GM18517 (cell line): ENCODE measurements around the gene TNFAIP2.
"Not testable (repeated sequence)": the region's sequence is repeated elsewhere in the genome, so short reads cannot be mapped to it uniquely, and the experiment has no call there.

Experiments used
- ATAC-seq: cut with Tn5 transposase; IDR thresholded peaks from one replicate; pipeline ENCODE4 v1.9.1; 2021; ENCODE audit warnings: mild to moderate bottlenecking, moderate library complexity; ENCODE audit not compliant: unreplicated experiment

TNFAIP2 gene

DNA sequence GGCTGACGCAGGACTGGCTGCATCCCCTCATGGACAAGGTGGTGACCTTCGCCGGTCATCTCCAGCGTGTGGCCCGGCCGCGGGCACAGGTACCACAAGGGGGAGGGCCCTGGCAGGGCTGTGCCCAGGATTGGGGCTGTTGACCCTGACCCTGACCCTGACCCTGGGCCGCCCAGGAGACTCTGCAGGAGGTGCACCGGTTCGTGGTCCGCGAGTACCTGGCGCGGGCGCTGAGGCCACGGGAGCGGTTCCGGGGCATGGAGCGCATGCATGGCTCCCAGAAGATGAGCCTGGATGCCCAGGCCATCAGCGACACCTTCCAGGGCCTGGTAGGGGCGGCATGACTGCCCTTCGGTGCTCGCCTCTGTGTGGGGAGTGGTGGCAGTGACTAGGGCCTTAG, 15.8 kb upstream of the TNFAIP2 start:
- ATAC-seq: no peak

DNA sequence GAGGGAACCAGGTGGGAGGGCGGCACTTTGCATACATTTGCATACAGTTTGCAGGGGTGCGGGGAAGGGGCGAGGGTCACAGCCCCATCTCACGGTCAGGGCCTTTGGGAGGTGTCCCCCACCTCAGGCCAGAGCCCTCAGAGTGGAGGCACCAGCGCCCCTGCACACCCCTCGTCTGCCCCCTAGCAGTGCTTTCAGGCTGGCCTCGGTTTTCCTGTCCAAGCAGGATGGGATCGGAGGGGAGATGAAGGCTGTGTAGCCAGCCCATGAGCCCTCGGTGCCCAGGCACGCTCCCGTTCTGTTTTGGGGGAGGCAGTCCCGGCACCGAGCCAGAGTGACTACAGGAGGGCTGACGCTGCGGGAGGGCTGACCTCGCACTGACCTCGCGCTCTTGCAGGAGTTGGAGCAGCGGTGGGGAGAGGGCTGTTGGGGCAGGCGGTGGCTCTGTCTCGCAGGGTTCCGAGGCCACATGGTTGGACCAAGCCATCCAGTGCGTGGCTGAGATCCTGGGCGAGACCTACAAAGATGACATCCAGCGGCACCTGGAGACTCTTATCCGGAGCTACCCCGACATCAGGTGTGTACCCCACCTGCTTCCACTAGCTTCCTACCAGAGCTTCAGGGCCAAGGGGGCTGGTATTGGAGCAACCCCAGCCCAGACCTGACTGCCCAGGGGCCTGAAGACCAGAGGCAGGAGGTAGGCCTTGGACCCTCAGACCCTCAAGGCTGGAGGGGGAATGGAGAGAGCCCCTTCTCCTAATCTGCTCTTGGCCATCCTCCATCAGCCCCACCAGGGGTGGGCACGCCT, 15.1 kb upstream of the TNFAIP2 start:
- no peak for ATAC-seq

DNA sequence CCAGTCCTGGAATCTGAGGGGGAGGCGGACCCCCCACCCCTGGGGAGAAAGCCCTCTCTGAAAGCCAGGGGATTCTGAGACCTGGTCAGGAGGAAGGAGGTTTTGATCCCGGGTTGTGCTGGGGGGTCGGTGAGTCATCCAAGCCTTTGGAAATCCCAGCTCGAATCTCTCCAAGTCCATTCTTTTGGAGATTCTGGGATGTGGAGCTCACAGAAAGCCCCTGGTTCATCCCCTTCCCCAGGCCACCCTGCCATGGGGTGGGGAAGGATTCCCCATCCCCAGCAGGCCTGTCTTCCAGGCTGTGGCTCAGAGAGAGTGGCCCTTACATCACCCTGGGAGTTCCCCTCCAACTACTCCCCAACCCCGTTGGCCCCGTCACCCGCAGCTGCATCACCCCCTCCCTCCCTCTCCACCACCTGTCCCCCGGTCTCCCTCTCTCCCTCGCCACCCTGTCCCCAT, 14.5 kb upstream of the TNFAIP2 start:
- ATAC-seq: no peak

DNA sequence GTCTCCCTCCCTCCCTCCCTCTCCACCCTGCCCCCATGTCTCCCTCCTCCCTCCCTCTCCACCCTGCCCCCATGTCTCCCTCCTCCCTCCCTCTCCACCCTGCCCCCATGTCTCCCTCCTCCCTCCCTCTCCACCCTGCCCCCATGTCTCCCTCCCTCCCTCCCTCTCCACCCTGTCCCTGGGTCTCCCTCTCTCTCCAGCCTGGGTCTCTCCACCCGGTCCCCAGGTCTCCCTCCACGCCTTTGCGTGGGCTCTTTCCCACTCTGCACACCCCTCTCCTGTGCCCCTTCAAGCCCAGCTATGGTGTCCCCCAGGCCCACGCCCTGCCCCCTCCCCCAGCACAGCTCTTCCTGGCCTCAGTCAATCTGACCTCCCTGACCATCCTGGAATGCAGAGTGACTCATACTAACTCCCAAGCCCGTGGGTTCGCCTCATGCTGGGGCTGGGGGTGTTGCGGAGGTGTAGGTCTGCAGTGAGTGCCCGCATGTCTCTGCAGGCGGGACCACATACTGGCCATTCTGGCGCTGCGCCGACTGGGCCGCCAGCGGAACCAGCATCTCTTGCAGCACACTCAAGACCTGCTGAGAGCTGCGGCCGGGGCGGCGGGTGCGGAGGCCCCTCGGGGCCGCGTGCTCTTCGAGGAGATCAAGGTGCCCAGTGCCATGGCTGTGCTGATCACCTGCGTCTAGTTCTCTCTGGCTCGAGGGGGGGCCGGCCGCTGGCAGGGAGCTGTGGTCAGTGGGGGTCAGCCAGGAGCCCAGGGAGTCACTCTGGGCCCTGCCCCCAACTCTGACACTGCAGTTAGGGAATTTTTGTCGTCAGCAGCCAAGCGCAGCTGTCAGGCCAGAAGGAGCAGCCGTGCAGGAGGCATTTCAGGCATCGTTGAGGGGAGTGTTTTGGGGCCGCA, 13.5 kb upstream of the TNFAIP2 start:
- ATAC-seq: no peak

DNA sequence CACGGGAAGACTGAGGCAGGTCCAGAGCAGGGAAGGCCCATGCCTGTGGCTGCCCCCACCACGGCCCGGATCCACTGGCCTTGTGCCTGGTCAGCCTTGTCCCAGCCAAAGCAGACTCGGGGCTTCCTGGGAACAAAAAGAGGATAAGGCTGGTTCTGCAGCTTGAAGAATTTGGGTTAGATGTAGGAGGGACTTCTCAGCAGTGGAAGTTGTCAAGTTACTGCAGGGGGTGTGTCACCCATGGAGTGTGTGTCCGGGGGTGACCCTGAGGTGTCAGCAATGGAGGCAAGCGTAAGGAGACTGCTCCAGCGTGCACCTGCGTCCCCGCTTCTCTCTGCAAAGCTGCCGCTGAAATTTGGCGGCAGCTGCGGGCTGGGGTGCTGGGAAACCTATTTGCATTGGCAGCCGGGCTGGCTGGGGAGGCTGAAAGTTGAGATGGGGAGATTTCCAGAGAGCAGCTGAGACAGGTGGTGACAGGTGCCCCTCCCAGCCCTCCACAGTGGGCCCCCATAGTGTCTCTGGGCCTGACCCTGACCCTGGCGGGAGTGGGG, 12.5 kb upstream of the TNFAIP2 start:
- no peak for ATAC-seq

DNA sequence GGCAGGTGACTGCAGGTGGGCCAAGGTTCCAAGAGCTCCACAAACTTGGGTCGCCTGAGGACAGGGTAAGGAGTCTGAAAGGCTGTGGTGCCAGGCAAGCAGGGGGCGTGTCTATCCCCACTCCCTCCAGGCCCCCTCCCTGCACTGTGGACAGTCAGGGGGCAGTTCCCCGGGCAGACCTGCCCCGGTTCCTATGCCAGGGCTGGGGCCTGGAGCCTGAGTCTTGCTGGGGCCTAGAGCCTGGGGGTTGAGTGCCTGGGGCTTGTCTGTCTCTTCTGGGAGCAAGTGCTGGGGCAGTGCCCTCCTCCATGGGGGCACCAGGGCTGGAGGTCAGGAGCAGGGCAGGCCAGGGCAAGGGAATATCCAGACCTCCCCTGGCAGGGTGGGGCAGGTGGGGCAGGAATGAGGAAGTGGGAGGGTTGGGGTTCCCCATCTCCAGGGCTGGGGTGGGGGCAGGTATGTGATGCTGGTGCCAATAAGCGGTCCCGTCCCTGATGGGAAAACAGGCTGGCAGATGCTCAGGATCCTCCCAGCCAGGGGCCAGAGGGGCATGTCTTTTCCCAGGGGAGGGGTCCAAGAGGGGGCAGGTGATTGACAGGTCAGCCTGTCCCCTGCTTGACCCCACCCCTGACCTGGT, 11.9 kb upstream of the TNFAIP2 start:
- ATAC-seq: no peak

DNA sequence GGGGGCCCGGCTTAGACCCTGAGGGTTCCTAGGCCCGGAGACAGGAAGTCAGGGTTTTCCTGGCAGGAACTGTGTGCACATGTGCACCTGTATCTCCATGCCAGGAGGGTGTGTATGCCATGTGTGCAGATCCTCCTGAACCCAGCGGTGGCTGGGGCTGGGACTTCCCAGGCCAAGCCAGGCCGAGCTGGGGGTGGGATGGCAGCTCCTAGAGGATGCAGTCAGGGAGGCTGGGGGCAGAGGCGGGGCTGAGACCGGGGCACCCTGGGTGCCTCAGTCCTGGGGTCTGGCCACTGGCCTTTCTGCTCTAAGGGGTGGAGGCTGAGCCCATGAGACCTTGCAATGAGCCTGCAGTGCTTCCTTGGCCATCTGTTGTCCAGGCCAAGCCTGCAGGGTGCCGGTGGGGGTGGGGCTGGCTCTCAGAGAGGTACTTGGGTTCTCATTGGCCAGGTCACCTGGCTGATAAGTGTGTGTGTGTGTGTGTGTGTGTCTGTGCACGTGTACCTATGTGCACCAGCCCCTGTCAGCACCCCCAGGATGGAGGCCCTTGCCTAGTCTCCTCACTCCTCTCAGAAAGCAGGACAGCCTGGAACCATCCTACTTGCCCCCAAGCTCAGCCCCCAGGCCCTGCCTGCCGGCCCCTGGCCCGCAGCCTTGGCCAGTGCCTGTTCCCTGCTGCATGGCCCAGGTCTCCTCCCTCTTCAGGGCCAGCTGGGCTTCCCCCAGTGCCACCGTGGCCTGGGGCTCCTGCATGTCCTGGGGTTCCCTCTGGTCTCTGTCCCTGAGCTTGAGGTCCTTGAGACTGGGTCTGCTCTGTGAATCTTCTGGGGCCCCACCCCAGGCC, 10.6 kb upstream of the TNFAIP2 start:
- no peak for ATAC-seq

DNA sequence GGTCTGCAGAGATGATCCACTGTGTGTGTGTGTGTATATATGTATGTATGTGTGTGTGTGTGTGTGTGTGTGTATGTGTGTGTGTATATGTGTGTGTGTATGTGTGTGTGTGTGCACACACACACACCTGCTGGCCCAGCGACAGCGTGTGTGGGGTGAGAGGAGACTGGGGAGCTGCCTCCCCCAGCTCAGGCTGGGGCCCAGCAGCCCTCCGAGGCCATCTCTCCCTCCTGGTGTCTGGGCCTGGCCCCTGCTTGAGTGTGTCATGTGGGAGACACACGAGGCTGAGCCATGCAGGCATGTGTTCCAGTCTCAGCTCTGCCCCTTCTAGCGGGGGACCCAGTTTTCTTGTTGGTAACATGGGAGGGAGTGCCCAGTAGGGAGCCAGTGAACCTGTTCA, 10.0 kb upstream of the TNFAIP2 start:
- ATAC-seq: no peak

DNA sequence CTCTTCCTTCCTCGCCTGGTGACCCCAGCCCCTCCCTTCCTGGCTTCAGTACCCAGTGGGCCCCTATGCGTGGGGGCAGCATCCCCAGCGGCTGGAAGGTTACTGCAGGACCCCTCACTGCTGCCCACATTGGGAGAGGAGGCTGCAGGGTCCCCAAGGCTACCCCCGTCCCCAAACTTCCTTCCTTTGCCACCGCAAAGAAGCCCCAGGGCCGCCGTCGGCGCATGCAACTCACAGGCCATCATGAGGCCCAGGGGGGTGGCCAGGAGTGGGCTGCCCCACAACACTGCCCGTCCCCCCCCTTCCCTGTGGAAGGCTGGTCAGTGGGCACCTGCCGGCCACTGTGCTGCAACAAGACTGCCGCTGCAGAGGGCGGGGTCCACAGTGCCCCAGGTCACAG, 9.5 kb upstream of the TNFAIP2 start:
- ATAC-seq: no peak

DNA sequence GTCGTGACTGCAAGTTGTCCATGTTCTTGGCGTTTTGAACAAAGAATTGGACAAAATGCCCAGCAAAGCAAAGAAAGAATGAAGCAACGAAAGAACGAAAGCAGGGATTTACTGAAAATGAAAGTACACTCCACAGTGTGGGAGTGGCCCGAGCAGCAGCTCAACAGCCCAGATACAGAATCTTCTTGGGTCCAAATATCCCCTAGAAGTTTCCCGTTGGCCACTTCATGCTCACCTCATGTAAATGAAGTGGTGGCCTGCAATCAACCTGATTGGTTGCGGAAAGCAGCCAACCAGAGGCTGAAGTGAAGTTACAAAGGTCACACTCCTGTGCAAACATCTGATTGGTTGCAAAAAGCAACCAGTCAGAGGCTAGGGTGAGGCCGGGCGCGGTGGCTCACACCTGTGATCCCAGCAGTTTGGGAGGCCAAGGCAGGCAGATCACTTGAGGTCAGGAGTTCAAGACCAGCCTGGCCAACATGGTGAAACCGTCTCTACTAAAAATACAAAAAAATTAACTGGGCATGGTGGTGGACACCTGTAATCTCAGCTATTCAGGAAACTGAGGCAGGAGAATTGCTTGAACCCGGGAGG, 8.1 kb upstream of the TNFAIP2 start:
- ATAC-seq: not testable (repeated sequence)

DNA sequence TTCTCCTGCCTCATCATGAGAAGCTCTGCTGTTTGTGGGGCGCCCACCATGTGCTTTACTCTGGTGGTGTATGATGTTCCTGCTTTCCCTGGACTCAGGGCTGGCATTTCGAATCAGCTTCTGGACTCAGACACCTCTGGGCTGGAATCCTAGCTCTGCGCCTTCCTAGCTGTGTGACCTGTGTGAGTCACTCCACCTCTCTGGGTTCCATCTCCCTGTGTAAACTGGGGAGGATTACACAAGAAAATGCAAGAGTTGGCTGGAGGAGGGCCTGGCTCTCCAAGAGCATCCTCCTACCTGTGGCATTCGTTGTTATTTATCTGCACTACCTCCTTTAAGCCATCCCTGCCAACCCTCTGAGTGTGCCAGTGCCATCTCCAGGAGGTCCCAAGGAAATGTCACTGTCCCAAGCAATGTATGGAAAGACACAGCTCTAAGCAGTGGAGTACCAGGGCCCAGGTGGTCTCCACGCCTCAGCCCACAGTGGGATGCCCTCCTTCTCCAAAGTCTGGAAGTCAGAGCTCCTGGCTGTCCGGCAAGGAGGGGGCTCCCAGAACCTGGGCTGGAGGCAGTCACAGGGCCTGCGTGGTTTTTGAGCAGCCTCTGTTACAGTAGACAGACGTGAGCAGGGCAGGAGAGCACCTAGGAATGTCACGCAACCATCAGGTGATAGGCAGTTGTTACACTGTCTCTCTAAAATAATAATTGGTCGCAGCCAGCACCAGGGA, 7.3 kb upstream of the TNFAIP2 start:
- no peak for ATAC-seq

DNA sequence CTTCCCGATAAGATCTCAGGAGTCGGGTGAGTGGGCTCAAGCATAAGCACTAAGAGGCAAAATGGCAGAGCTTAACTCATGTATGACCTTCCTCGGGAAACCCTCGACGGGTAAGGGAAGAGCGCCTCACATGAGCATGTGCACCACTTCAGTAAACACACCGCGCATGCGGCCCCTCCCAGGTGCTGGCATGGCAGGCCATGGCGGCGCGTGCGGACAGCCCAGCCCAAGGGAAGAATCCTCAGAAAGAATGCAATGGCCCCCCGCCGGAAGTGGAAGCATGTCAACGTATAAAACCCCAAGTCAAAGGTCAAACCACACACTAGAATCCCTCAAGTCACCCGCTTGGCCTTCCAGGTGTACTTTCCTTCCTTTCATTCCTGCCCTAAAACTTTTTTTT, 6.6 kb upstream of the TNFAIP2 start:
- ATAC-seq: no peak

DNA sequence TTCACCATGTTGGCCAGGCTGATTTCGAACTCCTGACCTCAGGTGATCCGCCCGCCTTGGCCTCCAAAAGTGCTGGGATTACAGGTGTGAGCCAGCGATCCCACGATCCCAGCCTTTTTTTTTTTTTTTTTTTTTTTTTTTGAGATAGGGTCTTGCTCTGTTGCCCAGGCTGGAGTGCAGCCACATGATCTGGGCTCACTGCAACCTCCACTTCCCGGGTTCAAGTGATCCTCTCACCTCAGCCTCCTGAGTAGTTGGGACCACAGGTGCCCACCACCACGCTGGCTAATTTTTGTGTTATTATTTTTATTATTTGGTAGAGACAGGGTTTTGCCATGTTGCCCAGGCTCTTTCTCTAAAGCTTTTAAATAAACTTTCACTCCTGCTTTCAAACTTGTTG, 5.8 kb upstream of the TNFAIP2 start:
- not testable (repeated sequence) for ATAC-seq

DNA sequence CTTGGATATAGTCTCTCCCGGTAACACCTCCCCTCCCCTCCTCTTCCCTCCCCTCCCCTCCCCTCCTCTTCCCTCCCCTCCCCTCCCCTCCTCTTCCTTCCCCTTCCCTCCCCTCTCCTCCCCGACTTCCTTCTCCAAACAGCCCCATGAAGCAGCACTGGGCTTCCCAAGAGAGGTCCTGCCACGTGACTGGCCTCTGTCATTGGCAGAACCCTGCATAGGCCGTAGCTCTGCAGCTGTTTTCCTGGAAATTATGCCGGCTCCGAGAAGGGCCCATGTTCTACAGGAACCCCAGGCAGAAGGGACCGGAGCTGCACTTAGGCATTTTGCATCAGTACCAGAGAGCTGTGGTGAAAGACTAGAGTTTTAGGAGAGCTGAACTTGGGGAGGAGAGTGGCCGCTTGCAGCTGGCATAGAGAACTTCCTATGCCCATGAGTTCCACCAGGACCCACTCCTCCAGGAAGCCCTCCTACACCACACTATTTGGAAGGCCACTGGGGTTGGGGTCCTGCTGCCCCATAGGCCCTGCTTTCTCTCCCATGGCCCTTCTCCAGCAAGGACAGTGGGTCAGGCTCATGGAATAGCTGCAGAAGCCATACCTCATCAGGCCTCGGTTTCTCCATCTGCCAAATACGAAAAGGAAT, 5.1 kb upstream of the TNFAIP2 start:
- no peak for ATAC-seq

DNA sequence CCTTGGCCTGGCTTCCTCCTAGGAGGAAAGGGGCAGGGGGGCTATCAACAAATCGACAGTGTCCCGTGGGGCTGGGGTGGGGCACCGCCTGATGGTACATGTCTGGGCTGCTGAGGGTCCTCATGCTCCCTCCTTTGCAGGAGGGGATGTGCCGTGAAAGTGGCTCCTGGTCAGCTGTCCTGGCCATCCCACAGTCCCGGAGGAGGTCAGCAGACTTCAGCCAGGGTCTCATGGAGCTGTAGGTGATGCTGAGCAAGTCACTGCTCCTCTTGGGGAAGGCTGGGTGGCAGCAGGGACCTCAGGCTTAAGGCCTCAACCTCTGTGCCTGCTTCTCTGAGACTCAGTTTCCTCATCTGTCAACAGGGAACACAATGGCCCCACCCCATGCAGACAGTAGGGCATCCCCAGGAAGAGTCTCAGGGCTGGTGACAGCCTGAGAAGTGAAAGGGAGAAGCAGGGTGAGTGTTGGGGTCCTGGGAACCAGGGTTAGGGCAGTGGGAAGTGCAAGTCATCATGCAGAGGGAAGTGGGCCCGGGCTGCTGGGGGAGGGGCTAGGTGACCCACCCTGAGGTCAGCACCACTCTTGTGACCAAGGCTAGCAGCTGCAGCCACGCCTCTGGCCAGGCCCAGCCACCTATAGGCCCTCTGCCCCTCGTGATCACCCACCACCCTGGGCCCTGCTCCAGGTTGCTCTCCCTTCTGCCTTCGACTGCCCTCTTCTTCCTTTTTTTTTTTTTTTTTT, 4.4 kb upstream of the TNFAIP2 start:
- no peak for ATAC-seq

DNA sequence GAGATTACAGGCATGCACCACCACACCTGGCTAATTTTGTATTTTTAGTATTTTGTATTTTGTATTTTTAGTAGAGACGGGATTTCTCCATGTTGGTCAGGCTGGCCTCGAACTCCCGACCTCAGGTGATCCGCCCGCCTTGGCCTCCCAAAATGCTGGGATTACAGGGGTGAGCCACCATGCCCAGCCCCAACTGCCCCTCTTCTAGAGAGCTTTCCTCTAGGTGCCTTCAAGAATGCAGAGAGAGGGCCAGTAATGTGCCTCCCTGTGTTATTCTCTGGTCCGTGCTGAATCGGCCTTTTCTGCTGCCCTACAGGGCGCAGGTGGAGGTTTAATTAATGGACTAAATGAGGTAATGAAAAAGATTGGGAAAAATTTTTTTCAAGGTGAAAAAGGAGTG, 3.7 kb upstream of the TNFAIP2 start:
- not testable (repeated sequence) for ATAC-seq

DNA sequence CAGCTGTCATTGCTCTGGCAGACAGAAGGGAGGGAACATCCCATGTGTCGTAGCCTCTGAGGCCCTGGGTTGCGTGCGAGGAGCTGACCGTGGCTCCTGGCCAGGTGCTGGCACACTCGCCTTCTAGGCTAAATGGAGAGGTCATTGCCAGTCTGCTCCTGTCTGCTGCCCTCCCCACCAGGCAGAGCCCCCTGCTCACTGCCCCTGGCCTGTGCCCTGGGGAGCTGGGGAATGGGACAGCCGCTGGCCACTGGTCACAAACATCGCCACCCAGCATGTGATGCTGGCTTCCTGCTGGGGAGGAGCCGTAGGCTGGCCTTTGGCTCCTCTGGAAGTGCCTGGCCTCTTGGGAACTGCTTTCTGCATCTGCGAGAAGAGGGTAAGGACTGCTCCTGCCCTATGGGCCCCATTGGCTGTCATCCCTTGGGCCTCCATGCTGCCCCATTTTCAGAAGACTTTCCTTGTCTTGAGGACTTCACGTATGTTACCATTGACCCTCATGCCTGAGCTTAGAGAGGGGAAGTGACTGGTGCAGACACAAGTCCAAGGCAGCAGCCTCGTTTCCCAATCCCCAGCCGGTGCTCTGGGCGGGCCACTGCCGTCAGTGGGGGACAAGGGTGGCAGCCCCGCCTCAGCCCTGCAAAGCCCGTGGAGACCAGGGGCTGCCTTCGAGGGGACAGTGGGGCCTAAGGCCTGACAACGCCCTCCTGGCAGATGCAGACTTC, 2.0 kb upstream of the TNFAIP2 start:
- no peak for ATAC-seq
